ENCODE results near the gene SLC27A6. TPM values are rescaled to one million over a fixed set of nuclear protein-coding genes. Genes with fewer than 3 reads are reported as not detected.
"Not testable (repeated sequence)": the region's sequence is repeated elsewhere in the genome, so short reads cannot be mapped to it uniquely, and the experiment has no call there.

Gene SLC27A6
- total RNA-seq, 2 donors from 2014 or later = not detected

GRCh38 chr5:129020683-129021082 is 55.4 kb downstream of the SLC27A6 start:
- Mint-ChIP-seq H3K36me3 (ENCODE audit: low read depth) (no peaks in the 10 kb centered on the region), H3K27me3 (peaks cover 41% of the 10 kb centered on the region), H3K4me3 (no peak overlapping the region), H3K27ac (no peak overlapping the region), H3K4me1 (peaks cover 4% of the 10 kb centered on the region)
- DNase-seq (no peak), ATAC-seq (no peak)
- no peaks in the 10 kb centered on the region for H3K9me3 ChIP-seq (ENCODE audit: control insufficient read depth, low read length, poor library complexity, severe bottlenecking)

- Mint-ChIP-seq H3K27me3 (peaks cover 37% of the 10 kb centered on the region), H3K4me3 (no peak overlapping the region), H3K4me1 (peaks cover 4% of the 10 kb centered on the region), H3K36me3 (ENCODE audit: low read depth) (no peaks in the 10 kb centered on the region), H3K27ac (no peak overlapping the region)
- DNase-seq = no peak
- no peak for ATAC-seq
- H3K9me3 ChIP-seq (ENCODE audit: control insufficient read depth, low read length, poor library complexity, severe bottlenecking) = no peaks in the 10 kb centered on the region
These were observed 56.5 kb downstream of the SLC27A6 start for GRCh38 chr5:129021744-129022143.

- no peak overlapping the region for H3K4me3 Mint-ChIP-seq
- peaks cover 4% of the 10 kb centered on the region for H3K4me1 Mint-ChIP-seq
- DNase-seq (no peak), ATAC-seq (no peak)
- no peaks in the 10 kb centered on the region for H3K36me3 Mint-ChIP-seq (ENCODE audit: low read depth)
- no peak overlapping the region for H3K27ac Mint-ChIP-seq
- peaks cover 36% of the 10 kb centered on the region for H3K27me3 Mint-ChIP-seq
- no peaks in the 10 kb centered on the region for H3K9me3 ChIP-seq (ENCODE audit: control insufficient read depth, low read length, poor library complexity, severe bottlenecking)
These were observed 57.3 kb downstream of the SLC27A6 start for GRCh38 chr5:129022599-129022998.

- no peak for DNase-seq
- peaks cover 7% of the 10 kb centered on the region for H3K27me3 Mint-ChIP-seq
These were observed 62.0 kb downstream of the SLC27A6 start for GRCh38 chr5:129027260-129027659.

GRCh38 chr5:129031886-129032683 is 66.8 kb downstream of the SLC27A6 start:
- Mint-ChIP-seq H3K27ac (no peak overlapping the region), H3K4me3 (no peak overlapping the region), H3K36me3 (ENCODE audit: low read depth) (no peaks in the 10 kb centered on the region), H3K27me3 (peaks cover 16% of the 10 kb centered on the region), H3K4me1 (no peaks in the 10 kb centered on the region)
- DNase-seq (no peak), ATAC-seq (no peak)
- H3K9me3 ChIP-seq (ENCODE audit: control insufficient read depth, low read length, poor library complexity, severe bottlenecking) = no peaks in the 10 kb centered on the region

More at GRCh38 chr5:129027260-129027659, 62.0 kb downstream of the SLC27A6 start:
- H3K4me3 Mint-ChIP-seq = no peak overlapping the region
- no peaks in the 10 kb centered on the region for H3K36me3 Mint-ChIP-seq (ENCODE audit: low read depth)
- no peaks in the 10 kb centered on the region for H3K9me3 ChIP-seq (ENCODE audit: control insufficient read depth, low read length, poor library complexity, severe bottlenecking)
- peaks cover 4% of the 10 kb centered on the region for H3K4me1 Mint-ChIP-seq
- H3K27ac Mint-ChIP-seq = no peak overlapping the region
- no peak for ATAC-seq

GRCh38 chr5:129036257-129036656 is 71.0 kb downstream of the SLC27A6 start:
- not testable (repeated sequence) for DNase-seq; H3K4me3 Mint-ChIP-seq; ATAC-seq; H3K36me3 Mint-ChIP-seq (ENCODE audit: low read depth); H3K27ac Mint-ChIP-seq; H3K4me1 Mint-ChIP-seq; H3K9me3 ChIP-seq (ENCODE audit: control insufficient read depth, low read length, poor library complexity, severe bottlenecking)
- peaks cover 16% of the 10 kb centered on the region for H3K27me3 Mint-ChIP-seq

GRCh38 chr5:129041196-129041881 is 76.1 kb downstream of the SLC27A6 start:
- no peak for DNase-seq
- Mint-ChIP-seq H3K4me3 (no peak overlapping the region), H3K4me1 (no peaks in the 10 kb centered on the region), H3K27ac (no peak overlapping the region), H3K36me3 (ENCODE audit: low read depth) (no peaks in the 10 kb centered on the region), H3K27me3 (no peaks in the 10 kb centered on the region)
- no peaks in the 10 kb centered on the region for H3K9me3 ChIP-seq (ENCODE audit: control insufficient read depth, low read length, poor library complexity, severe bottlenecking)
- no peak for ATAC-seq

GRCh38 chr5:129042306-129042705 is 77.0 kb downstream of the SLC27A6 start:
- no peaks in the 10 kb centered on the region for H3K36me3 Mint-ChIP-seq (ENCODE audit: low read depth)
- no peak overlapping the region for H3K27ac Mint-ChIP-seq
- no peaks in the 10 kb centered on the region for H3K4me1 Mint-ChIP-seq
- DNase-seq (no peak), ATAC-seq (no peak)
- no peaks in the 10 kb centered on the region for H3K9me3 ChIP-seq (ENCODE audit: control insufficient read depth, low read length, poor library complexity, severe bottlenecking)
- H3K27me3 Mint-ChIP-seq = no peaks in the 10 kb centered on the region
- no peak overlapping the region for H3K4me3 Mint-ChIP-seq

- Mint-ChIP-seq H3K4me3 (no peak overlapping the region), H3K4me1 (no peaks in the 10 kb centered on the region), H3K36me3 (ENCODE audit: low read depth) (no peaks in the 10 kb centered on the region), H3K27me3 (no peaks in the 10 kb centered on the region), H3K27ac (no peak overlapping the region)
- no peaks in the 10 kb centered on the region for H3K9me3 ChIP-seq (ENCODE audit: control insufficient read depth, low read length, poor library complexity, severe bottlenecking)
- DNase-seq = no peak
- no peak for ATAC-seq
These were observed 78.6 kb downstream of the SLC27A6 start for GRCh38 chr5:129043894-129044293.

GRCh38 chr5:129046151-129046550 is 80.9 kb downstream of the SLC27A6 start:
- no peaks in the 10 kb centered on the region for H3K4me1 Mint-ChIP-seq
- H3K9me3 ChIP-seq (ENCODE audit: control insufficient read depth, low read length, poor library complexity, severe bottlenecking) = no peaks in the 10 kb centered on the region
- peaks cover 5% of the 10 kb centered on the region for H3K27me3 Mint-ChIP-seq
- DNase-seq (no peak), ATAC-seq (no peak)
- no peaks in the 10 kb centered on the region for H3K36me3 Mint-ChIP-seq (ENCODE audit: low read depth)
- H3K4me3 Mint-ChIP-seq = no peak overlapping the region
- H3K27ac Mint-ChIP-seq = no peak overlapping the region

- Mint-ChIP-seq H3K4me3 (no peak overlapping the region), H3K27ac (no peak overlapping the region), H3K27me3 (peaks cover 7% of the 10 kb centered on the region), H3K4me1 (no peaks in the 10 kb centered on the region), H3K36me3 (ENCODE audit: low read depth) (no peaks in the 10 kb centered on the region)
- no peaks in the 10 kb centered on the region for H3K9me3 ChIP-seq (ENCODE audit: control insufficient read depth, low read length, poor library complexity, severe bottlenecking)
- DNase-seq (no peak), ATAC-seq (no peak)
These were observed 83.2 kb downstream of the SLC27A6 start for GRCh38 chr5:129048509-129048908.

- no peak for ATAC-seq
- no peaks in the 10 kb centered on the region for H3K9me3 ChIP-seq (ENCODE audit: control insufficient read depth, low read length, poor library complexity, severe bottlenecking)
- Mint-ChIP-seq H3K4me1 (no peaks in the 10 kb centered on the region), H3K4me3 (no peak overlapping the region), H3K27ac (no peak overlapping the region), H3K27me3 (peaks cover 7% of the 10 kb centered on the region), H3K36me3 (ENCODE audit: low read depth) (no peaks in the 10 kb centered on the region)
- no peak for DNase-seq
These were observed 84.0 kb downstream of the SLC27A6 start for GRCh38 chr5:129049126-129049799.

- ATAC-seq (no peak), DNase-seq (no peak)
- Mint-ChIP-seq H3K4me1 (no peaks in the 10 kb centered on the region), H3K27ac (no peak overlapping the region), H3K4me3 (no peak overlapping the region), H3K36me3 (ENCODE audit: low read depth) (no peaks in the 10 kb centered on the region), H3K27me3 (peaks cover 19% of the 10 kb centered on the region)
- H3K9me3 ChIP-seq (ENCODE audit: control insufficient read depth, low read length, poor library complexity, severe bottlenecking) = no peaks in the 10 kb centered on the region
These were observed 86.0 kb downstream of the SLC27A6 start for GRCh38 chr5:129051283-129051682.

All from T-helper 17 cell (primary cell).